Hepatic stellate cell (primary cell): ENCODE measurements around the gene USHBP1.

ENCODE experiments used
- DNase-seq: peaks from one replicate; pipeline ENCODE4 v3.0.0; 2011; ENCODE audit warnings: low spot score

Gene USHBP1

DNA sequence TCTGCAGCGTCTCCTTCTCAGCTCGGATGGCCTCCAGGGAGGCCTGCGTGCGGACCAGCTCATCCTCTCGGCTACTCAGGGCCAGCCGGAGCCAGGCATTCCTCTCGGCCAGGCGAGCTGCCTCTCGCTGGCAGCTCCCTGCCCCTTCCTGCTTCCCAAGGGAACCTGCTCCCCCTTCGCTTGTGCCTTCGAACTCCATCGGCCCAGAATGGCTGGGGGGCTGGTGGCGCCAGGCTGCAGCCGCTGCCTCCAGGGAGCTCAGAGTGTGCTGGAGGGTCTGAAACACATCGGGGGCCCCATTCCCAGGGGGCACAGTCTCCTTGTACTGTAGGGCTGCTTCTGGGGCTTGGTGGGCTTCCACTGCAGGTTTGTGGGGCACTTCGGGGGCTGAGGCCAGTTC is 2.0 kb downstream of the USHBP1 start:
- DNase-seq, result no peak

DNA sequence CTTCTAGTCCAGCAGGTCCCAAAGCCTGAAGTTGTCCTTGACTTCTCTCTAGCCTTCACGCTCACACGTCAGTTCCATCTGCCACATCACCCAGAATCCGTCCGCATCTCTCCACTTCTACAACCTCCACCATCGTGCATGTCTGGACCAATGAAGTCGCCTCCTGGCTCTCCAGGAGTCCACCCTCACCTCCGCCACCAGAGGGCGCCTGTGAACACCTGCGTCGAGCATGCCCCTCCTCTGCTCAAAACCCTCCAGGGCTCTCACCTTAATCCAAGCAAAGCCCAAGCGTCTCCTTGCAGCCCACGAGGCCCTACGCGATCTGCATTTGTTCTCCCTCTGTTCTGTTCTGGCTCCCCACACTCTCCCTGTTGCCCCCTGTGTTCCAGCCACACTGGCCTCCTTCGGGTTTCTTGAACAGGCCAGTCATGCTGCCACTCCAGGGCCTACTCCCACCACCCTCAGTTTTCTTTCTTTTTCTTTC is 3.7 kb downstream of the USHBP1 start:
- DNase-seq, result peak; percentile 90

DNA sequence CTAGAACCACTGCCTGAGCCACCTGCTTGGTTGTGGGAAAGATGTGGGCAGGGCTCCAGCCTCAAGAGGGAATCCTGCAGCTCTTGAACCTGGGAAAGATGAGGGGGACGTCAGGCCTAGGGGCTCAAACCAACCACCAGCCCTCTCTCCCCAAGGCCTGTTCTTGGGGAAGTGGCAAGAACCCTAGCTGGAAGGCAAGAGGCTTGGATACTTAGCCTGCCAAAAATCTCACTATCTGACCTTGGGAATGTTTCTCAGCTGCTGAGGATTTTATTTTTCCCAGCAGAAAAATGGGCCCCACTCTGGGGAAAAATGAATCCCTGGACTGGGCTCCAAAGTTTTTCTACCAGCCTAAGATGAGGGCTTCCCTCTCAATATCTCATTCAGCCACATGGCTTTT is 4.6 kb downstream of the USHBP1 start:
- no peak for DNase-seq

DNA sequence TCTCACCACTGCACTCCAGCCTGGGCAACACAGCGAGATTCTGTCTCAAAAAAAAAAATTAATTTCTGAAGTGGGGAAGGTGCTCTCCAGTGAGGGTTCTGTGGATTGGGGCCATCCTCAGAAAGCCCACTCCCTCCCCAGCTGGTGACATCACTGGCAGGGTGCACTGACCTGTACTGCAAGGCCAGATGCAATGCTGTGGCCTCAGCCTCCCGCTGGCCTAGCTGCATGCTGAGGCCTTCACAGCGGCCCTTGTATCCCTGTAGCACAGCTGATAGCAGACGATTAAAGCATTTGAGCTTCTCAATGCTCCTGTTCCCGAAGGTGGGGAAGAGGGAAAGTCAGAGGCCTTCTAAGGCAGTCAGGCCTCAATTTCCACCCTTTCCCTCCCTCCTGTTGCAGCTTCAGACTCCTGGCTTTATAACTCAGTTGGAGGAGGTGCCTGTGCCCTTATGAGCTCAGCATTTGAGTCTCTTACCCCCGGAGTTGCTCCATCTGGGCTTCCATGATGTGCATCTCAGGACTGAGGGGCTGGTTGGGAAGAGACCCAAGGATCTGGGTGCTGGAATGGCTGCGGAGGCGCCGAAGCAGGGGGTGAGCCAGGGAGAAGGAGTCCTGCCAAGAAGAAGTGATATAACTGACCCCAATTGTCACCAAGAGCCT is 5.3 kb downstream of the USHBP1 start:
- DNase-seq, result no peak

DNA sequence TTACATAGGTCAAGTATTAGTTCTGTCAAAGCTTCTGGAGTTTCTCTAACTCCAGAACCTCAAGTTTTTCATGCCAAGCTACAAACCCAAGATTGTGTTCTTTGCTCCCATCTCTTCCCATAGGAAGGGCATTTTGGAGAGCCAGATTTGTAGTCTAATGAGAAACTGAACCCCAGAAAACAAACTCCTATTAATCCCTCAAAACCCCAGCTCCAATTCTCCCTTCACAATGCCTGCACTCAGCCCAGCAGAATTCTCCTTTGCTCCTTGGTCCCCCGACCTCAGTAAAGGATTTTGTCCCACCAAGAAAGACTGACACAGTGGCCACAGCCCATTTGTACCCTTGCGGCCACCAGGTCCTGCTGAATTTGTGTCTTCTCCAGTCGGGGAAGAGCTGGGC is 8.4 kb downstream of the USHBP1 start:
- no peak for DNase-seq

DNA sequence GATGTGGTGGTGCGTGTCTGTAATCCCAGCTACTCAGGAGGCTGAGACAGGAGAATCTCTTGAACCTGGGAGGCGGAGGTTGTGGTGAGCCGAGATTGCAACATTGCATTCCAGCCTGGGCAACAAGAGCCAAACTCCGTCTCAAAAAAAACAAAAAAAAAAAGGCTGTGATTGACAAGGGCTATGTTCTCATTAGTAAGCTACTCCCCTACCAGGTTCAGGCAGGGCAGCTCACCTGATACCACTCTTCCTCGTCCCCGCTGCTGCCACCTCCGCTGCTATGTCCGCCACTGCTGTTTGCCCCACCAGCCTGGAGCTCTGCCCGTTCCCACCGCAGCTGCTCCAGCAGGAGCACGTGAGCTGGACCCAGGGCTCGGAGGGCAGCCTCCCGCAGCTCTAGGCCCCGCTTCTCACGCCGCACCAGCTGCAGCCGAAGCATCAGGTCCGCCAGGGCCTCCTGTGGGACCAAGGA is 9.4 kb downstream of the USHBP1 start:
- DNase-seq, result no peak

DNA sequence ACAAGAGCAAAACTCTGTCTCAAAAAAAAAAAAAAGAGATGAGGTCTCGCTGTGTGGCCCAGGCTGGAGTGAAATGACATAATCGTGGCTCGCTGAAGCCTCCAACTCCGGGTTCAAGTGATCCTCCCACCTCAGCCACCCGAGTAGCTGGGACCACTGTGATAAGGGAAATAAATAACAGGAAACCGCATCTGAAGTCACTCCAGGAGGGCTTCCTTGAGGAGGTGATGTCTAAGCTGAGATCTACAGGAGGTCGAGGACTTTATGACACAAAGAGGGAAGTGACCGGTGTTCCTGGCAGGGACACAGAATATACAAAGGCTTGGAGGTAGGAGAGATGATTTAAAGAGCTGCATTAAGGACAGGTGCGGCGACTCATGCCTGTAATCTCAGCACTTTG is 9.9 kb downstream of the USHBP1 start:
- DNase-seq, result no peak

DNA sequence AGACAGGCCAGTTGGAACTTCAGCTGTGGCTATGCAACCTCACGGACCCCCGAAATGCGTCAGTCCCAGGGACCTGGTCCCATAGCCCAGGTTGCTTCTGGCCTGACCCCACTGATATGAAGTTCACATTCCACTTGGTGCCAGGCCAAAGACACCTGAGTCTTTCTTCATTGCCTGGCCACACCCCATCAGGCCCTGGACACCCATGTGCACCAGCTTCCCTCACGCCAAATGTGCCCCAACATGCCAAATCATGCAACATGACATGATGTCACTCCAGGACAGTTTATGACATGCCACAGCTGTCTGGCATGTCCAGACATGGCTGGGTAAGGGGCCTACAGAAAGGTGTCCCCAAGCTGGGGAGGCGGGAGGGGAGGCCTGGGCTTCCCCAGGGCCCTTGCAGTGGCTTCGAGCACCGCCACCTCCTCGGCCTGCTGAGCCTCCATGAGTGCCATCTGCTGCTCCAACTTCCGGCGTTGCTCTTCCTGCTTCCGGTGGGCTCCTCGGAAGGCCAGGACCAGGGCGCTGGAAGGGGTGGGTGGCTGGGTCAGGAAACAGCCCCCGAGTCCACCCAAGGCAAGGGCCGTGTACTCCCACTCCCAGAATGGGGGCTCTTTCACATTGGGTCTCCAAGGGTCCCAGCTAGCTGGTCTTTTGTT is 14.5 kb downstream of the USHBP1 start:
- no peak for DNase-seq

DNA sequence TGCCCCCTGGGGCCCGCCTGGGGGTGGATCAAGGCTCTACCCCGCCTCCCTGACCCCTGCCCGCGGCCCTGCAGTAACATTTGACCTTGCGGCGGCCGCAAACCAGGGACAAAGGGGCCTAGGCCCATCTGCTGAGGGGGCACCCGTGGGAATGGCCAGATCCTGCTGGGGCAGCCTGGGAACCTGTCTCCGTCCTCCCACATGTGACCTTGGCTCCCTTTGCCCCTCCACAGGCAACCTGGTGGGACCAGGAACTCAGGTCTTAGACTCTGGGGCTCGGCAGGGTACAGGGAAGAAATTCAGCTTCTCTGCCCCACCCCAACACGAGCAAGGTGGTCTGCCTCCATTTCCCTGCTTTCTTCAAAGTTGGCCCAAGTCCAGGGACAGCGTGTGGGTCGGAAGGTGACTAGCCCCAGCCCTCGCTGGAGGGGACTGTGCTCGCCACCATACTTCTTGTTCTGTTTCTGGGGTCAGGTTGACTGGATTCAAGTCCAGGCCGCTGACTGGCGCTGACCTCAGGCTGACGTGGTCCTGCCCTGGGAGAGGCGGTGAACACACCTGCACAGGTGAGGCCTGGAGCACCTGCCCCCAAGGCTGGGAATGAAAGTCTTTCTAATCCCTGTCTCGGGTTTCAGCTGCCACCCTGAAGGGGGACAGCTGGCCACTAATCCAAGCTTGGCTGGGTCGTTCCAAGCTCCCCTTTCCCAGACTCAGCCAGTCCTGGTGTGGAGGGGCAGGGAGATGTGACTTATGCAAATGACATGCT is 16.4 kb downstream of the USHBP1 start:
- DNase-seq, result no peak

DNA sequence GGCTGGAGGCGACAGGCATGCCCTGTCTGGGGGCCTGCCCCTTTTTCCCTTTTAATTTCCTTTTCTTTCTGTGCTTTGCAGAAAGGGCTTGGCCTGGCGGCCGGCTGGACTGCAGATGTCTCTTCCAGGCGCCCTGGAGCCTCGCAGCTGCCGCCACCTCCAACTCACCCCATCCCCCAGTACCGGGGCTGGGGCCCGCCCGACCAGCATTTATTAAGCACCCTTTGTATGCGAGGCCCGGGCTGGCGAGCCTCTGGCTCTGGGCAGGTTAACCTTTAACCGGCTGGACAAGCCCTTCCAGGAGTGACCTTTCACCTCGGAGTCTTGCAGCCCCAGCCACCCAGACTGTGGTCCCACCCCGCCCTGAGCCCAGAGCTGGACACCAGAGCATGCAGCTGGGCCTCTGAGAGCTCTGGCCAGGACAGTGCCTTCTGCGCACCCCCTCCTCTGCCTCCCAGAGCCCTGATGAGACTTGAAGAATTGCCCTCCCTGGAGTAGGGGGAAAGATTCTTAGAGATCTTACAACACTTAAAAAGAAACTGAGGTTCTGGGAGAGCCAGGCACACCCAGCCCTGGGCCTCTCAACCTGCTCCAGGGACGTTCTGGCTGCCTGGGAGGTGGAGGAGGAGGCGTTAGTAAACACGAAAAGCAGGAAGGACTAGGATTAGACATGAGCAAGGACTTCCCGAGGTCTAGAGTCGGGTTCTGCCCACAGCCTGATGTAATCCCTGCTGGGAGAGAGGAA is 17.7 kb downstream of the USHBP1 start:
- DNase-seq, result no peak

DNA sequence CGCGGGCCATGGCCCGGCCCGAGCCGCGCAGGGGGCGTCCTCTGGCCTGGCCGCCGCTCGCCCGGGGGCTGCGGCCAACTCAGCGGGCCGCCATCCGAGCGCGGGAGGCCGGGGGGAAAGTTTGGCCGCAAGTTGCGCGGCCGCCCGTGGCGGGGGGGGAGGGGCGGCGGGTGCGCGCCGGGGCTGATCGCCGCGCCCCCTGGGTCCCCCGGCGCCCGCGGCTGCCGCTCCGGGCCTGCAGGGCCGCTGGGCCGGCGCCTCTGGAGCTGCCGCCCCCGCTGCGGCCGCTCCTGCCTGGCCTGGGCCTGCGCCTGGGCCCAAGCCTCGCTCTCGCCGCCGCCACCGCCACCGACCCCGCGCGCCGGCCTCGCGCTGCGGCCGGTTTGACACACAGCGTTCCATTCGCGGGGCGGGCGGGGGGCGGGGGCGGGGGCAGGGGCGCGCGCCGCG is 19.0 kb downstream of the USHBP1 start, which contains the start of gene NR2F6:
TSS of gene NR2F6 (minus strand) at position 385 of the 450 bp plus-strand sequence. CDS start 699 bp downstream, outside the sequence.
- DNase-seq, result no peak

DNA sequence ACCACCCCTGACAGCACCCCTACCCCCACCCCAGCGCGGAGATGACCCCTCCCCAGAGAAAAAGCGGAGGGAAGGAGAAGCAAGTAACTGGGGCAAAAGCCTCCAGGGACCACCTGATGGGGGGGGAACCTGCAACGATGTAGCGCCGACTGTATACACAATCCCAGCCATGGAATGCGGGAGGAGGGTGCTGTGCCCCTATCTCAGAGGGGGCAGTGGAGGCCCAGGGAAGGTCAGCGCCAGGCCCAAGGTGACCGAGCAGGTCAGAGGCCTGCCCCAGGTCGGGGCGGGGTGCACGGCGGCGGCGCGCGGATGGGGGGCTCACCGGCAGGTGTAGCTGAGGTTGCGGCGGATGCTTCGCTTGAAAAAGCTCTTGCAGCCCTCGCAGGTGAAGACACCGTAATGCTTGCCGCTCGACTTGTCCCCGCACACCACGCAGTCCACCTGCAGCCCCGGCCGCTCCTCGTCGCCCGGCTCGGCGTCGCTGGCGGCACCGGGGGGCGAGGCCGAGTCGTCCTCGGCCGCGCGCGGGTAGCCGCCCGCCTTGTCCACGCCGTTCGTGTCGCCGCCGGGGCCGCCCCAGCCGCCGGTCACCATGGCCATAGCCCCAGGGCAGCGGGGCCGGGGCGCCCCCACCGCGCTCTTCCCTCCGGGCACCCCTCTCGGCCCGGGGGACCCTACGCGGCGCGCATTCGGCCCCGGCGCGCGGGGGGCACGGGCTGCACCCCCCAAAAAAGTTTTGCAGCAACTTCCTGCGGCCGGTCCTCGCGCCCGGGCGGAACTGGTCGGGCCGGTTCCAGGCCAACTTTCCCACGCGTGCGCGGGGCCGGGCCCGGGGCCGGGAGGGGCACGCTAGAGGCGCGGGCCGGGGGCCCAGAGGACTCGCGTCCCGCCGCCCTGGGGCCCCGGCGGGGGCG is 19.7 kb downstream of the USHBP1 start:
- DNase-seq, result no peak

DNA sequence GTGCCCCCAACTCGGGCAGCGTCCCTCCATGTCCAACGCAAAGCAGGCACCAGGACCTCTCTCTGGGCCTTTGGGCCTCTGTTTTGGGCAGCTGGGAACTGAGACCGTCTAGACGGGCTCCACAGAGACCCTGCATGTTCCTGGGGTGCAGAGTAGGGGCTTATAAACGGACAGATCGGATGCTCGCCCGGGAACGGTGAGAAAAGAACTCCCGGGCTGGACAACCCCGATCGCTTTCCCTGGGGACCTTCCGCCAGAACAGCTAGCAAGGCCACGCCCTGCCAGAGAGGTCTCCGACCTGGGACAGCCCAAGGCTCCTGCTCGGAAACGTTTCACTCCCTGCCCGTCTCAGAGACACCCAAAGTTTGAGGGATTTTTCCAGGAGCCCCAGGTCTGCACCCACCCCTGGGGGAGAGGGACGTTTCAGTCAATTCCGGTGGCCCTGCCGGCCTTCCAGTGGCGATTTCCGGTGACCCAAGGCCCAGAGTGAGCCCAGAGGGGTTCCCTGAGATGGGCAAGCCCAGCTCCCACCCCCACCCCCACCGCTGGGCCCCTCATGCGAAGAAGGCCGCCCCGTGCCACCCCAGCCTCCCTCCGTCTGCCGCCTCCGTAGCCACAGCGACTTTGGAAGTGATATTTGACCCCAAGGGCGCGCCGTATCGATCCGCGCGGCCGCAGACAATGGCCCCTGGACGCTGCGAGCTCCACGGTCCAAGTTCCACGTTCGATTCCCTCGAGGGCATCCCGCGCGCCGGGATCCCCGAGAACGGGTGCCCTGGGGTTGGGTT is 20.5 kb downstream of the USHBP1 start:
- peak; percentile 78 for DNase-seq

DNA sequence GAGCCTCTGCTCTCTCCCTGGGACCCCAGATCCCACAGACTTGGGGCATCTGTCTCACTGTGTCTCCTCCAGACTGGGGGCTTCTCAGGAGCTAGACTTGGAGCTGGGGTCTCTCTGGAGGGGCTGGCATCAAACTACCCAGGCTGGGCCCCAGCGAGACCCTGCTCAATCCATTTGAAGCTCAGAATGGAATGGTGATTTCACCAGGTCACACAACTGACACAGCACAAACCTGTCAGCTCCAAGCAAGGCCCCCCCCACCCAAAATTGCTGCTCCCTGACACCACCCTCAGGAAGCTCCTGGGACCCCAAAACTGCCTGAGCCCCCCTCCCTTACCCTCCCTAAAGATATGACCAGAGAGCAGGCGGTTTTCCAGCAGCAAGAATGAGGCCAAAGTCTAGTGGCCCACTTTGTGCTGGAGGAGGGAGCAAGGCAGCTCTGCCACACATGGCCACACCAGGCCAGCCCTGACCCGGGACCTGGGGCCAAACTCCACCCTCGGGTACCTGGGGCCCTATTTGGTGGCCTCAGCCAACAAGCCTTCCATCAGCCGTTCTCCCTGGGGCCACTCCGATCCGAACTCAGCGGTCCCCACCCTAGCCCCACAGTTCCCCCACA is 21.2 kb downstream of the USHBP1 start:
- no peak for DNase-seq

DNA sequence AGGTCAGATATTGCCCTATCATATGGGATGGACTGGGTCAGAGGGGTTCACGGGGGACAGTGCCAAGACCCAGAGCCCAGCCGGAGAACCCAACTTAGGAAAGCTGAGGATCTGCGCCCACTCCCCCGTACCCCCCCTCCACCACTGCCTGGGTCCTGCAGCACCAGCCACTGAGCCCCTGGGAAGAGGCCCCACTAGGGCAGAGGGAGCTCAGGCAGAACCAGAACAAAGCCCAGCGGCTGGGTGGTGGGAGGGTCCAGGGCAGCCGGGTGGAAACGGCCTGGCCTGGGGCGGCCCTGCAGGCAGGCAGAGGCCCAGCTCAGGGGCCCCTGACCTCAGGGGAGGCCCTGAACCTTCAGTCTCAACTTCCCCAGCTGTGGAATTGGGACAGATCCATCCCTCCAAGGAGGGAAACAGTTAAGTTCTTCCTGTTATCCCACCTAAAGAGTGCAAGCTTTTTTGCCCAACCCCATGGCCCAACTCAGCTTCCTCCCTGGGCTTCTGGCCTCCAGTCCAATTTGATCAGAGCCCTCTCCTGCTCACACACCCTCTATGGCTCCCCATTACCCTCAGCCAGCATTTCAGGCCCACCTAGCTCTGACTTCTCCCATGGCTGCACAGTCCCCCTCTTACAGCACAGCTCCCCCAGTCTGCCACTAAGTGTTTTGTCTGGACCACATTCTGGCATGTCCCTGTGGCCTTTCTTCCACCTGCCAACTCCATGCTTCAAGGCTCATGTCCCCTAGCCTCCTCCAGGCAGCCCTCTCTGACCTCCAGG is 21.9 kb downstream of the USHBP1 start:
- no peak for DNase-seq

DNA sequence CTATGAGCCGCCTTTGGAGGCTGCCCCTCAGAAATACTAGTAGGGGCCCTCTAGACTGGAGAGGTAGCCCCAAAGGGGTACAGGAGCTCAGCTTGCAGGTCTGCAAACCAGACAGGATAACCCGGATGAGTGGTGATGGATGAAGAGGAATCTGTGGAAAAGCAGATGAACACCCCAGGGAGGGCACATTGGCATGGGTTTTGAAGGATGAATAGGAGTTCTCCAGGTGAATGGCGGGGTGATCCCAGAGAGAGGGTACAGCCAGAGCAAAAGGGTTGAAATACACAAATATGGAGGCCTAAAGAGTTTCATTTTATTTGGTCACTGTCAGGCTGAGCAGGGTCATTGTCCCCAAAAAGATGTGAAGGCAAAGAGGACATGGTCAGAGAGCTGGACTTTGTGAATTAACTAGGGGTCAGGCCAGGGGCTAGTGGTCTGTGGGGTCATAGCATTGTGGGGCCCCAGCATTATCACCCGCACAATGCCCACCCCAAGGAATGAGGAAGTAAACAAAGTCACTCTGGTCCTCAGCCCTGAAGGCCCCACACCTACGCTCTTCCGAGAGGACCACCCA is 23.6 kb downstream of the USHBP1 start:
- no peak for DNase-seq

DNA sequence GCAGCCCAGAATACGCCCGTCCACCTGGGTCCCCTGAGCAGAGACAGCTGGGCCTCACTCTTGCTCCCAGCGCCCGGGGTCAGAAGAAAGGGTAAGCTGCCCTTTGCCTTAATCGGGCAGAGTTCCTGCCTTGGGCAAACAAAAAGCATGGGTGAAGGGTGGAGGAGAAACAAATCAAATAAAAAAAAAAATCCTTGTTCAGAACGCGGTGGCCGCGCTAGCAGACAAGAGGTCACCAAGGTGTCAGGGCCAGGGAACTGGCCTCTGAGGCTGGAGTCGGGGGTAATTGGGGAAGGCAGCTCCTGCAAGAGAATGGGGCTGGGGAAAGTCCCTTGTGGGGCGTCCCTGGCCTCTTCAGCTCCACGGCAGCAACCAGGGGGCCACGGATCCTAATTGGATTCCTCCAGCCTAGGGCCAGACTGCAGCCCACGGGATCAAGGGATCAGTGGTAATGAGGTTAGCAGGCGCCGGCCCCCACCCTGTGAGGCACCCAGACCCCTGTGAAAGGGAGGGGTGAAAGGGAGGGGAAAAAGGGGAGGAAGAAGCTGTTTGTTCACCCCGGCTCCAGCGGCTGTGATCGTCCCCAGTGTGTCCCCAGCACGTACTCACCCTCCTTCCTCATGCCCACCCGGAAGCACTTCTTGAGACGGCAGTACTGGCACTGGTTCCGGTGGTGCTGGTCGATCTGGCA is 24.3 kb downstream of the USHBP1 start:
- no peak for DNase-seq
